GM18868 (cell line): ENCODE measurements around the gene PROK1.
"Not testable (repeated sequence)": the region's sequence is repeated elsewhere in the genome, so short reads cannot be mapped to it uniquely, and the experiment has no call there.

ENCODE experiments used
- ATAC-seq: cut with Tn5 transposase; IDR thresholded peaks from one replicate; pipeline ENCODE4 v1.9.1; 2021; ENCODE audit warnings: mild to moderate bottlenecking, moderate library complexity; ENCODE audit not compliant: unreplicated experiment

PROK1 gene

GRCh38 chr1:110450929-110451328, at the start of gene PROK1:
TSS of gene PROK1 (plus strand) at chr1:110451149. CDS start at chr1:110451217, 68 bp downstream.
- ATAC-seq = no peak

GRCh38 chr1:110403805-110404204, 47.1 kb upstream of the PROK1 start:
- no peak for ATAC-seq

GRCh38 chr1:110404401-110404800, 46.5 kb upstream of the PROK1 start:
- no peak for ATAC-seq

GRCh38 chr1:110406407-110406806, 44.5 kb upstream of the PROK1 start:
- not testable (repeated sequence) for ATAC-seq

GRCh38 chr1:110407260-110408210, 43.4 kb upstream of the PROK1 start, which contains the start of gene LAMTOR5:
TSS of gene LAMTOR5 (minus strand) at chr1:110407694. CDS start at chr1:110407620, 74 bp downstream.
- peak; percentile 86 for ATAC-seq

- no peak for ATAC-seq
Measured at GRCh38 chr1:110408488-110408887, 42.5 kb upstream of the PROK1 start.

- ATAC-seq = no peak
Measured at GRCh38 chr1:110409316-110409715, 41.6 kb upstream of the PROK1 start.

GRCh38 chr1:110411173-110411735, 39.7 kb upstream of the PROK1 start:
- ATAC-seq = no peak

GRCh38 chr1:110412576-110412975, 38.4 kb upstream of the PROK1 start:
- peak; percentile 62 for ATAC-seq

GRCh38 chr1:110413045-110413444, 37.9 kb upstream of the PROK1 start:
- ATAC-seq = not testable (repeated sequence)

GRCh38 chr1:110418729-110419128, 32.2 kb upstream of the PROK1 start:
- ATAC-seq = no peak

GRCh38 chr1:110420023-110420662, 30.8 kb upstream of the PROK1 start:
- no peak for ATAC-seq

- no peak for ATAC-seq
Measured at GRCh38 chr1:110420874-110421793, 29.8 kb upstream of the PROK1 start.

- no peak for ATAC-seq
Measured at GRCh38 chr1:110424699-110425611, 26.0 kb upstream of the PROK1 start.

GRCh38 chr1:110425612-110426152, 25.3 kb upstream of the PROK1 start:
- no peak for ATAC-seq

GRCh38 chr1:110426854-110427253, 24.1 kb upstream of the PROK1 start:
- ATAC-seq = no peak

GRCh38 chr1:110428946-110429345, 22.0 kb upstream of the PROK1 start:
- ATAC-seq = no peak

GRCh38 chr1:110430366-110430765, 20.6 kb upstream of the PROK1 start:
- ATAC-seq = no peak

- ATAC-seq = no peak
Measured at GRCh38 chr1:110430901-110431300, 20.0 kb upstream of the PROK1 start.
